ENCODE data around the gene NFIA. TPM values are rescaled to one million over a fixed set of nuclear protein-coding genes. Genes with fewer than 3 reads are reported as not detected.

The NFIA gene
- polyA plus RNA-seq, 1 donor (not counting 4 experiments of a cell fraction or from before 2014, with no cell fraction given): 14.7 TPM

- Histone ChIP-seq H3K4me2 (ENCODE audit: control insufficient read depth, extremely low read depth, insufficient read depth, low read depth, low read length) (peak overlapping the region; percentile 87), H3K9ac (ENCODE audit: control insufficient read depth, extremely low read depth, insufficient read depth, low read length) (peak overlapping the region; percentile 76), H4K20me1 (ENCODE audit: control insufficient read depth, extremely low read depth, insufficient read depth, low read length) (no peaks in the 10 kb centered on the region), H3K27me3 (ENCODE audit: control insufficient read depth, extremely low read depth, insufficient read depth, low read length) (no peaks in the 10 kb centered on the region), H2AFZ (ENCODE audit: control insufficient read depth, low read length) (peak overlapping the region; percentile 91), H3K9me3 (ENCODE audit: control insufficient read depth, low read depth, low read length) (no peaks in the 10 kb centered on the region), H3K9me1 (ENCODE audit: control insufficient read depth, extremely low read depth, insufficient read depth, low read length) (no peaks in the 10 kb centered on the region), H3K27ac (ENCODE audit: control insufficient read depth, insufficient read depth, low read length) (peak overlapping the region; percentile 90), H3K4me1 (ENCODE audit: control insufficient read depth, extremely low read depth, insufficient read depth, low read length) (peaks cover 43% of the 10 kb centered on the region), H3K4me3 (ENCODE audit: control insufficient read depth in 2 of 3, extremely low read depth in 1 of 3, insufficient read depth in 2 of 3, low read depth in 1 of 3, low read length in 3 of 3) (peak overlapping the region; percentile 47 to 84 (median 80)), H3K36me3 (ENCODE audit: control insufficient read depth in 2 of 2, extremely low read depth in 1 of 2, insufficient read depth in 2 of 2, low read length in 2 of 2) (no peaks in the 10 kb centered on the region), H3K79me2 (ENCODE audit: control insufficient read depth, insufficient read depth, low read length) (no peaks in the 10 kb centered on the region)
- FAIRE-seq (peak; percentile 79), DNase-seq (ENCODE audit: low read depth, low spot score) (no peak)
- dilution Hi-C loops (cut with MboI; ENCODE audit: extremely low pct_ligation_motif_present, low sequenced_read_pairs): no loop called here
- TF ChIP-seq CTCF (optimal IDR thresholded peaks at IDR 0.05 in 1 of 3, IDR thresholded peaks at IDR 0.05 in 1 of 3, conservative IDR thresholded peaks at IDR 0.05 in 1 of 3; ENCODE audit: extremely low read depth in 1 of 3, insufficient read depth in 2 of 3, low read length in 3 of 3) (no peak), EZH2 (IDR thresholded peaks at IDR 0.05; ENCODE audit: low read length) (no peak)
These were observed 5.4 kb upstream of the NFIA start for GRCh38 chr1:61076728-61077675.

GRCh38 chr1:61077676-61078541 is 4.5 kb upstream of the NFIA start:
- no peaks in the 10 kb centered on the region for H3K9me1 ChIP-seq (ENCODE audit: control insufficient read depth, extremely low read depth, insufficient read depth, low read length)
- H3K36me3 ChIP-seq (ENCODE audit: control insufficient read depth in 2 of 2, extremely low read depth in 1 of 2, insufficient read depth in 2 of 2, low read length in 2 of 2): no peaks in the 10 kb centered on the region
- DNase-seq (ENCODE audit: low read depth, low spot score): peak; percentile 85
- no peaks in the 10 kb centered on the region for H4K20me1 ChIP-seq (ENCODE audit: control insufficient read depth, extremely low read depth, insufficient read depth, low read length)
- peak overlapping the region; percentile 47 to 84 (median 80) for H3K4me3 ChIP-seq (ENCODE audit: control insufficient read depth in 2 of 3, extremely low read depth in 1 of 3, insufficient read depth in 2 of 3, low read depth in 1 of 3, low read length in 3 of 3)
- FAIRE-seq: peak; percentile 88
- peak overlapping the region; percentile 76 for H3K9ac ChIP-seq (ENCODE audit: control insufficient read depth, extremely low read depth, insufficient read depth, low read length)
- peak overlapping the region; percentile 91 for H2AFZ ChIP-seq (ENCODE audit: control insufficient read depth, low read length)
- H3K4me2 ChIP-seq (ENCODE audit: control insufficient read depth, extremely low read depth, insufficient read depth, low read depth, low read length): peak overlapping the region; percentile 87
- TF ChIP-seq CTCF (optimal IDR thresholded peaks at IDR 0.05 in 1 of 3, IDR thresholded peaks at IDR 0.05 in 1 of 3, conservative IDR thresholded peaks at IDR 0.05 in 1 of 3; ENCODE audit: extremely low read depth in 1 of 3, insufficient read depth in 2 of 3, low read length in 3 of 3): no peak
- TF ChIP-seq EZH2 (IDR thresholded peaks at IDR 0.05; ENCODE audit: low read length): no peak
- H3K27ac ChIP-seq (ENCODE audit: control insufficient read depth, insufficient read depth, low read length): peak overlapping the region; percentile 90
- H3K4me1 ChIP-seq (ENCODE audit: control insufficient read depth, extremely low read depth, insufficient read depth, low read length): peaks cover 43% of the 10 kb centered on the region
- dilution Hi-C loops (cut with MboI; ENCODE audit: extremely low pct_ligation_motif_present, low sequenced_read_pairs): no loop called here
- H3K79me2 ChIP-seq (ENCODE audit: control insufficient read depth, insufficient read depth, low read length): peaks cover 1% of the 10 kb centered on the region
- H3K27me3 ChIP-seq (ENCODE audit: control insufficient read depth, extremely low read depth, insufficient read depth, low read length): no peaks in the 10 kb centered on the region
- no peaks in the 10 kb centered on the region for H3K9me3 ChIP-seq (ENCODE audit: control insufficient read depth, low read depth, low read length)
